Heart left ventricle (tissue), 16 donors: ENCODE measurements around the gene UBE4B. TPM values are rescaled to one million over a fixed set of nuclear protein-coding genes. Genes with fewer than 3 reads are reported as not detected.

Source experiments
- ATAC-seq, 4 donors: fragments of 200-7000 bp; cut with Tn5 transposase; one replicate each; pipeline ENCODE4 v1.9.1; 2020 to 2022; ENCODE audit warnings: moderate library complexity in 4 of 4, mild to moderate bottlenecking in 3 of 4, moderate number of reproducible peaks in 1 of 4
- DNase-seq, 5 donors: peaks; one replicate each; pipeline ENCODE4 v3.0.0-alpha.2; 2020
- H3K27ac ChIP-seq, 12 donors: fragments of 200-600 bp; sonication (generic) in 4 of 12; one replicate each; pipeline versions ENCODE4 v1.5.0 to v1.8.0; 2016 to 2022; ENCODE audit warnings: mild to moderate bottlenecking in 2 of 12
- H3K27me3 ChIP-seq, 9 donors: fragments of 200-600 bp; sonication (generic) in 2 of 9; one replicate each; pipeline versions ENCODE4 v1.5.1 to v1.8.0; 2016 to 2022; ENCODE audit warnings: mild to moderate bottlenecking in 3 of 9
- H3K36me3 ChIP-seq, 9 donors: fragments of 200-600 bp; sonication (generic) in 2 of 9; one replicate each; pipeline versions ENCODE4 v1.5.0 to v1.8.0; 2018 to 2022; ENCODE audit warnings: mild to moderate bottlenecking in 2 of 9
- H3K4me1 ChIP-seq, 12 donors: fragments of 200-600 bp; sonication (generic) in 4 of 12; one replicate each; pipeline versions ENCODE4 v1.5.0 to v1.8.0; 2016 to 2022; ENCODE audit warnings: mild to moderate bottlenecking in 3 of 12
- H3K4me3 ChIP-seq, 12 donors: fragments of 200-600 bp; sonication (generic) in 4 of 12; one replicate each; pipeline versions ENCODE4 v1.5.0 to v1.8.0; 2017 to 2022; ENCODE audit warnings: mild to moderate bottlenecking in 9 of 12, moderate library complexity in 4 of 12
- H3K9me3 ChIP-seq, 12 donors: fragments of 200-600 bp; sonication (generic) in 4 of 12; one replicate each; pipeline versions ENCODE4 v1.5.0 to v1.8.0; 2016 to 2022; ENCODE audit warnings: mild to moderate bottlenecking in 1 of 12
- CTCF ChIP-seq, 12 donors: fragments of 200-600 bp; sonication (generic) in 4 of 12; IDR thresholded peaks; one replicate each; pipeline versions ENCODE4 v1.5.0 to v1.8.0; 2018 to 2022; ENCODE audit warnings: antibody characterized with exemption in 12 of 12, mild to moderate bottlenecking in 5 of 12
- POLR2A ChIP-seq, 2 donors: fragments of 450-650 bp; IDR thresholded peaks; one replicate each; pipeline ENCODE4 v1.6.1; 2017; ENCODE audit warnings: antibody characterized with exemption in 2 of 2, mild to moderate bottlenecking in 2 of 2, moderate library complexity in 2 of 2
- WGBS, 4 donors: extraction: QIAGEN DNeasy Blood & Tissue Kit in 2 of 4; methylation state at CpG; one replicate each; pipeline versions ENCODE4 v1.1.5 to v1.1.7; 2013 to 2018; 5-methylcytosine and 5-hydroxymethylcytosine counted together
- intact Hi-C, 10 donors: fragments of 100-400 bp; cut with DNase I; formaldehyde crosslinking; loops; one replicate each; pipeline versions ENCODE4 v1.11.1 to v1.14.2; 2022
- polyA plus RNA-seq, 2 donors: library from polyadenylated mRNA; stranded (reverse); fragments of 200-250 nt; gene quantifications; one replicate each; pipeline ENCODE4 v1.2.3, GENCODE V29; 2013
- total RNA-seq, 9 donors: library from RNA; depleted of rRNA in 2 of 9; stranded (reverse); fragments of >200 nt in 2 of 9; fragmentation: NEBNext Ultra II Directional in 3 of 9; extraction: Animal tissue kit (Norgen Biotek cat#: 25700) in 3 of 9; gene quantifications; one replicate each; pipeline versions ENCODE4 v1.1.0 to v1.2.4, GENCODE V29; 2016 to 2023
- donor health status: ischemic (EF 13 %, LVEDD 7.1; RV severe dilation, severe dysfunction).
- donor health status: healthy with polysubstance abuse.
- donor health status: DM: no; HTN: yes; CAD: no.
- donor health status: DM: no; HTN: no; CAD: no.
- donor health status: ischemic (EF 25% LVEDD 6.9; RV normal size, moderate dysfunction).
- donor health status: ischemic (EF 25% LVEDD 5.7; RV mildly dilated, moderate dysfunction).
- donor health status: healthy.
- donor health status: DM: yes; HTN: yes; CAD: no.
- donor health status: ischemic (EF 35%, LVEDD 5.7; RV mildly dilated, moderate dysfunction).
- donor health status: nonischemic (EF 11% LVEDD 7.7; RV severe dilation, severe dysfunction).
- donor health status: DM: yes; HTN: yes; CAD: no.
- donor health status: PGD.
- donor health status: ischemic (EF 29% LVEDD 5.4; RV normal size, mild dysfunction).
- donor health status: nonischemic (EF 23%, LVEDD 6.1; RV moderate dilation, normal function).

UBE4B gene
- total and polyA plus RNA-seq, 11 donors, result 18.5 to 132 (median 67.3) TPM

GRCh38 chr1:10108134-10108663 lies 75.4 kb downstream of the UBE4B start:
- TF ChIP-seq POLR2A (IDR thresholded peaks at IDR 0.05), result no peak
- 44 to 58% (median 52%) methylated on average over 6 to 8 of the region's 8 CpGs for WGBS, 4 donors
- peak; percentile 53 to 80 (median 72) for ATAC-seq
- H3K4me3 ChIP-seq, result peak overlapping the region in 5 of 12 donors; percentile 1 to 18 (median 9)
- peak overlapping the region; percentile 38 to 93 (median 80) for H3K27ac ChIP-seq
- H3K36me3 ChIP-seq, result peaks cover 0 to 79% (median 66%) of the 10 kb centered on the region in 9 donors
- no peaks in the 10 kb centered on the region for H3K9me3 ChIP-seq
- H3K4me1 ChIP-seq, result peaks cover 0 to 33% (median 10%) of the 10 kb centered on the region in 12 donors
- H3K27me3 ChIP-seq, result no peaks in the 10 kb centered on the region
- no peak for DNase-seq
- intact Hi-C loops, result loop anchor here in 2 of 10 donors (2.0 to 10.0 kb wide), 4 partner anchors 41 to 76 kb away; partner anchors contain the start of gene UBE4B (in 2 of the 2)

GRCh38 chr1:10108948-10109708 lies 76.4 kb downstream of the UBE4B start:
- 57 to 66% (median 61%) methylated on average over 11 of the region's 11 CpGs for WGBS, 4 donors
- DNase-seq, result peak in 4 of 5 donors; percentile 10 to 55 (median 34)
- TF ChIP-seq CTCF (IDR thresholded peaks at IDR 0.05) (no peak), POLR2A (IDR thresholded peaks at IDR 0.05) (no peak)
- intact Hi-C loops, result loop anchor here in 2 of 10 donors (2.0 to 10.0 kb wide), 4 partner anchors 42 to 77 kb away; partner anchors contain the start of gene UBE4B (in 2 of the 2)
- Histone ChIP-seq H3K9me3 (no peaks in the 10 kb centered on the region), H3K36me3 (peaks cover 0 to 73% (median 57%) of the 10 kb centered on the region in 9 donors), H3K4me1 (peaks cover 0 to 33% (median 10%) of the 10 kb centered on the region in 12 donors), H3K4me3 (peak overlapping the region in 5 of 12 donors; percentile 3 to 26 (median 11)), H3K27me3 (no peaks in the 10 kb centered on the region), H3K27ac (peak overlapping the region; percentile 15 to 93 (median 80))
- peak; percentile 76 to 81 (median 80) for ATAC-seq

- WGBS, 4 donors, result 95 to 97% (median 96%) methylated on average over 12 of the region's 12 CpGs
- TF ChIP-seq POLR2A (IDR thresholded peaks at IDR 0.05) (no peak), CTCF (IDR thresholded peaks at IDR 0.05) (no peak)
- H3K27me3 ChIP-seq, result no peaks in the 10 kb centered on the region
- H3K27ac ChIP-seq, result no peak overlapping the region
- ATAC-seq (no peak), DNase-seq (no peak)
- H3K4me3 ChIP-seq, result no peak overlapping the region
- H3K36me3 ChIP-seq, result peaks cover 0 to 73% (median 55%) of the 10 kb centered on the region in 9 donors
- H3K9me3 ChIP-seq, result no peaks in the 10 kb centered on the region
- intact Hi-C loops, result no loop called here
- peaks cover 0 to 15% (median 1%) of the 10 kb centered on the region in 12 donors for H3K4me1 ChIP-seq
Measured at GRCh38 chr1:10113501-10113900, 80.7 kb downstream of the UBE4B start.

GRCh38 chr1:10114746-10115145 lies 82.0 kb downstream of the UBE4B start:
- H3K27ac ChIP-seq, result no peak overlapping the region
- DNase-seq (no peak), ATAC-seq (no peak)
- H3K4me3 ChIP-seq, result no peak overlapping the region
- H3K4me1 ChIP-seq, result peaks cover 0 to 2% (median 0%) of the 10 kb centered on the region in 12 donors
- TF ChIP-seq CTCF (IDR thresholded peaks at IDR 0.05) (no peak), POLR2A (IDR thresholded peaks at IDR 0.05) (no peak)
- 88 to 97% (median 97%) methylated on average over 6 of the region's 6 CpGs for WGBS, 4 donors
- no peaks in the 10 kb centered on the region for H3K27me3 ChIP-seq
- intact Hi-C loops, result no loop called here
- no peaks in the 10 kb centered on the region for H3K9me3 ChIP-seq
- H3K36me3 ChIP-seq, result peaks cover 0 to 76% (median 60%) of the 10 kb centered on the region in 9 donors
